K562 (cell line): ENCODE measurements around the gene IL15. TPM values are rescaled to one million over a fixed set of nuclear protein-coding genes. Genes with fewer than 3 reads are reported as not detected.

ENCODE experiments used
- ATAC-seq: fragments of 200-7000 bp; cut with Tn5 transposase; 3 replicates; pipeline ENCODE4 v1.9.1; 2020; ENCODE audit warnings: moderate library complexity
- BruUV-seq: library from RNA; stranded (reverse); fragments of 400-500 nt; replicated peaks from 2 replicates; lab custom pipeline; 2021; lab: Mats Ljungman, UMichigan
- CTCF ChIA-PET: fragments of 300-600 bp; formaldehyde crosslinking; extraction: SDS; loops from one replicate; lab custom pipeline; 2021; ENCODE audit warnings: low intra/inter-chr PET ratio; lab: Yijun Ruan, JAX
- POLR2A ChIA-PET: fragments of 300-600, 350-650 bp; sonication (Branson Sonifier 250); formaldehyde crosslinking; extraction: SDS; loops from one replicate; lab custom pipeline; 2021; ENCODE audit warnings: antibody characterized with exemption, inconsistent platforms; lab: Yijun Ruan, JAX
- DNase-seq, 4 experiments: peaks; one replicate each; pipeline versions ENCODE4 v3.0.0 to v3.0.0-alpha.2; 2011 to 2018; ENCODE audit warnings: low spot score in 3 of 4, mixed read lengths in 3 of 4; ENCODE audit errors: extremely low read depth in 1 of 4
- FAIRE-seq: peaks from 2 replicates; lab custom pipeline; 2011; peaks lifted over from hg19 to GRCh38; lab: Jason Lieb, UNC
- H2AFZ ChIP-seq: 2 replicates; pipeline ENCODE4 v1.6.0; 2011; ENCODE audit warnings: low read depth, low read length, control low read depth, inconsistent platforms
- H3K27ac ChIP-seq: fragments of 200-600 bp; 3 replicates; pipeline ENCODE4 v1.8.0; 2011; ENCODE audit warnings: low read depth, mild to moderate bottlenecking, control low read depth, inconsistent platforms, low read length, moderate library complexity, mixed read lengths; ENCODE audit errors: extremely low read depth
- H3K27me3 ChIP-seq, 2 experiments: fragments of 300-600 bp in 1 of 2; 2 replicates in 1 of 2; 3 replicates in 1 of 2; pipeline versions ENCODE4 v1.6.0 to v1.8.0; 2011; ENCODE audit warnings: inconsistent platforms in 2 of 2, low read length in 2 of 2, mild to moderate bottlenecking in 1 of 2, mixed read lengths in 1 of 2, moderate library complexity in 1 of 2; ENCODE audit not compliant: control insufficient read depth in 2 of 2, insufficient read depth in 2 of 2
- H3K36me3 ChIP-seq: fragments of 300-600 bp; 3 replicates; pipeline ENCODE4 v1.8.0; 2011; ENCODE audit warnings: mild to moderate bottlenecking, low read length, inconsistent platforms; ENCODE audit not compliant: control insufficient read depth, insufficient read depth
- H3K4me1 ChIP-seq, 2 experiments: fragments of 200-600 bp in 1 of 2; replicated peaks in 1 of 2; 2 replicates in 1 of 2; 3 replicates in 1 of 2; pipeline versions ENCODE4 v1.5.1 to v1.8.0; 2011; ENCODE audit warnings: inconsistent platforms in 2 of 2, low read length in 2 of 2, mild to moderate bottlenecking in 1 of 2, mixed read lengths in 1 of 2, moderate library complexity in 1 of 2; ENCODE audit not compliant: control insufficient read depth in 2 of 2, insufficient read depth in 2 of 2
- H3K4me2 ChIP-seq: 2 replicates; pipeline ENCODE4 v1.6.1; 2011; ENCODE audit warnings: low read length, control low read depth, inconsistent platforms, mixed read lengths; ENCODE audit not compliant: insufficient read depth
- H3K4me3 ChIP-seq: fragments of 200-600 bp; sonication (generic), shearing (Covaris generic); 2 replicates; pipeline ENCODE4 v1.5.1; 2016; ENCODE audit warnings: control low read depth, inconsistent platforms
- H3K79me2 ChIP-seq: fragments of 200-600 bp; 3 replicates; pipeline ENCODE4 v1.8.0; 2011; ENCODE audit warnings: low read length, inconsistent platforms; ENCODE audit not compliant: control insufficient read depth, insufficient read depth
- H3K9ac ChIP-seq, 2 experiments: 2 replicates each; pipeline versions ENCODE4 v1.6.0 to v1.6.1; 2011; ENCODE audit warnings: low read depth in 2 of 2, low read length in 2 of 2, control low read depth in 1 of 2, inconsistent platforms in 1 of 2, mild to moderate bottlenecking in 1 of 2, mixed read lengths in 1 of 2; ENCODE audit not compliant: insufficient read depth in 1 of 2
- H3K9me1 ChIP-seq: one replicate; pipeline ENCODE4 v1.6.0; 2011; ENCODE audit warnings: inconsistent platforms, mild to moderate bottlenecking, low read length, moderate library complexity; ENCODE audit not compliant: control insufficient read depth, insufficient read depth
- H3K9me3 ChIP-seq: replicated peaks from 2 replicates; pipeline ENCODE4 v1.5.1; 2011; ENCODE audit warnings: low read depth, low read length, inconsistent platforms; ENCODE audit not compliant: control insufficient read depth, insufficient read depth
- H4K20me1 ChIP-seq: replicated peaks from 2 replicates; pipeline ENCODE4 v1.6.1; 2011; ENCODE audit warnings: low read length, inconsistent platforms, mixed read lengths; ENCODE audit not compliant: control insufficient read depth, insufficient read depth
- IRF2 ChIP-seq: sonication (generic); formaldehyde crosslinking; IDR thresholded peaks from 2 replicates; pipeline ENCODE4 v1.8.1; 2022; ENCODE audit warnings: mild to moderate bottlenecking, missing genetic modification reagents
- RBM22 ChIP-seq: fragments of 200-400 bp; formaldehyde crosslinking; IDR thresholded peaks from 2 replicates; pipeline ENCODE4 v1.6.1; 2018; ENCODE audit warnings: low read length, low read depth; ENCODE audit not compliant: poor library complexity, severe bottlenecking
- RBM39 ChIP-seq: fragments of 200-400 bp; formaldehyde crosslinking; optimal IDR thresholded peaks from 2 replicates; pipeline ENCODE3; 2018; ENCODE audit warnings: low read depth, low read length
- RNF2 ChIP-seq: sonication (generic); IDR thresholded peaks from 2 replicates; pipeline ENCODE4 v1.6.1; 2016
- TGIF2 ChIP-seq: sonication (generic); formaldehyde crosslinking; IDR thresholded peaks from 2 replicates; pipeline ENCODE4 v1.8.1; 2022; ENCODE audit warnings: mild to moderate bottlenecking, missing genetic modification reagents, moderate library complexity
- ZNF121 ChIP-seq: sonication (generic); formaldehyde crosslinking; conservative IDR thresholded peaks from 2 replicates; pipeline ENCODE4 v1.8.0; 2022; ENCODE audit warnings: missing genetic modification reagents
- ZNF197 ChIP-seq: fragments of 200-800 bp; sonication (Bioruptor generic); IDR thresholded peaks from 2 replicates; pipeline ENCODE4 v1.6.1; 2016; ENCODE audit warnings: low read depth, missing genetic modification characterization, missing compliant biosample characterization
- ZNF431 ChIP-seq: sonication (generic); formaldehyde crosslinking; IDR thresholded peaks from 2 replicates; pipeline ENCODE4 v1.8.0; 2022; ENCODE audit warnings: mild to moderate bottlenecking, missing genetic modification reagents
- ZNF589 ChIP-seq: fragments of 200-800 bp; sonication (Bioruptor generic); IDR thresholded peaks from 2 replicates; pipeline ENCODE4 v1.6.1; 2016; ENCODE audit warnings: low read depth, missing genetic modification characterization, missing compliant biosample characterization
- ZNF785 ChIP-seq: fragments of 250-450 bp; sonication (Bioruptor Pico); IDR thresholded peaks from 2 replicates; pipeline ENCODE4 v1.4.0; 2020; ENCODE audit warnings: mild to moderate bottlenecking
- WGBS: fragments of 100-300 bp; shearing (Covaris generic); methylation state at CpG from one replicate; pipeline ENCODE4 v1.1.6; 2016; ENCODE audit warnings: low coverage, mixed read lengths; ENCODE audit not compliant: insufficient coverage; ENCODE audit errors: missing lambda C conversion rate; 5-methylcytosine and 5-hydroxymethylcytosine counted together
- in situ Hi-C: fragments of 300-500 bp; cut with MboI; formaldehyde crosslinking; loops from 4 replicates; pipeline ENCODE4 v1.15.0; 2018; ENCODE audit warnings: inconsistent platforms, mixed read lengths
- intact Hi-C: fragments of 100-400 bp; cut with micrococcal nuclease; formaldehyde crosslinking; loops from 2 replicates; pipeline ENCODE4 v1.14.2; 2022
- polyA plus RNA-seq, 8 experiments: library from polyadenylated mRNA; depleted of rRNA in 4 of 8; stranded (reverse) in 5 of 8; unstranded in 3 of 8; fragments of >200 nt; fragmentation: Nextera tagmentation in 2 of 8; fragmentation: Illumina TruSeq in 1 of 8; extraction: Ambion mirVana in 2 of 8; extraction: Trizol in 1 of 8; gene quantifications; 2 replicates each; pipeline versions ENCODE4 v1.2.1 to v1.2.3, GENCODE V29; 2011 to 2014; ENCODE audit warnings: inconsistent platforms in 1 of 8, missing spikeins in 1 of 8
- total RNA-seq, 7 experiments: library from RNA; depleted of rRNA in 6 of 7; stranded (reverse); fragments of >200 nt in 6 of 7; fragmentation: Illumina TruSeq in 2 of 7; extraction: Trizol in 2 of 7; gene quantifications; 2 replicates each; pipeline versions ENCODE4 v1.2.1 to v1.2.3, GENCODE V29; 2011 to 2021; ENCODE audit warnings: low replicate concordance in 1 of 7
- TF ChIP-seq, protein P1 (sequence below): sonication (generic); formaldehyde crosslinking; IDR thresholded peaks from 2 replicates; pipeline ENCODE4 v1.9.0; 2022; ENCODE audit warnings: mild to moderate bottlenecking, missing genetic modification reagents
- TF ChIP-seq, protein P2 (sequence below): fragments of 250-450 bp; sonication (Bioruptor Pico); IDR thresholded peaks from 2 replicates; pipeline ENCODE4 v1.8.0; 2021; ENCODE audit warnings: moderate library complexity, mild to moderate bottlenecking, inconsistent platforms
- TF ChIP-seq, protein P3 (sequence below): fragments of 450-650 bp; IDR thresholded peaks from 2 replicates; pipeline ENCODE4 v1.6.1; 2016; ENCODE audit warnings: missing biosample characterization, missing genetic modification characterization
- TF ChIP-seq, protein P4 (sequence below): fragments of 200-800 bp; sonication (Bioruptor generic); IDR thresholded peaks from 2 replicates; pipeline ENCODE4 v1.6.1; 2017; ENCODE audit warnings: missing genetic modification characterization, missing compliant biosample characterization

IL15 gene
- total and polyA plus RNA-seq, 9 of the 15 experiments (the other 6 are each of a cell fraction or from before 2014, with no cell fraction given), result 0.13 to 0.50 (median 0.34) TPM

DNA sequence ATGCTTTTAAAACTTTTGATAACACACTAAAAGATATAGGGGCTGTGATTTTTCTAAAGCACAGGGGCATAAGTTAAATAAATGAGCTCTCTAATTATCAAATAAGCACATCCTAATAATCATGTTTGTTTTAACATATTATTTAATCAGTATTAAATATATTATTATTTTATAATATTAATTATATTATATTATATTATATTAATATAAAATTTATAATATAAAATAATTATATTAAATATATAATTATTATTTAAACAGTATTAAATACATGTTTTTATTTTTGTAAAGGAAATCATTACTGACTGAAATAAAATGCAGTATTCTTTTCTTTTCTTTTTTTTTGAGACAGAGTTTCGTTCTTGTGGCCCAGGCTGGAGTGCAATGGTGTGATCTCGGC is 136.5 kb downstream of the IL15 start:
- H3K27me3 ChIP-seq, result no peaks in the 10 kb centered on the region
- no TSS peak for BruUV-seq
- POLR2A ChIA-PET, result no interaction called here
- TF ChIP-seq ZNF197 (CRISPR knock-in tag) (no peak), ZNF121 (no peak), RBM22 (no peak), ZNF589 (CRISPR knock-in tag) (no peak), ZNF785 (CRISPR knock-in tag) (no peak), RBM39 (no peak), IRF2 (CRISPR knock-in tag) (no peak), TGIF2 (CRISPR knock-in tag) (no peak), RNF2 (no peak), ZNF431 (CRISPR knock-in tag) (no peak)
- TF ChIP-seq, protein P1, sequence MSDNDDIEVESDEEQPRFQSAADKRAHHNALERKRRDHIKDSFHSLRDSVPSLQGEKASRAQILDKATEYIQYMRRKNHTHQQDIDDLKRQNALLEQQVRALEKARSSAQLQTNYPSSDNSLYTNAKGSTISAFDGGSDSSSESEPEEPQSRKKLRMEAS (CRISPR knock-in tag), result no peak
- TF ChIP-seq, protein P2, sequence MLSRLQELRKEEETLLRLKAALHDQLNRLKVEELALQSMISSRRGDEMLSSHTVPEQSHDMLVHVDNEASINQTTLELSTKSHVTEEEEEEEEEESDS, result no peak
- TF ChIP-seq, protein P3, sequence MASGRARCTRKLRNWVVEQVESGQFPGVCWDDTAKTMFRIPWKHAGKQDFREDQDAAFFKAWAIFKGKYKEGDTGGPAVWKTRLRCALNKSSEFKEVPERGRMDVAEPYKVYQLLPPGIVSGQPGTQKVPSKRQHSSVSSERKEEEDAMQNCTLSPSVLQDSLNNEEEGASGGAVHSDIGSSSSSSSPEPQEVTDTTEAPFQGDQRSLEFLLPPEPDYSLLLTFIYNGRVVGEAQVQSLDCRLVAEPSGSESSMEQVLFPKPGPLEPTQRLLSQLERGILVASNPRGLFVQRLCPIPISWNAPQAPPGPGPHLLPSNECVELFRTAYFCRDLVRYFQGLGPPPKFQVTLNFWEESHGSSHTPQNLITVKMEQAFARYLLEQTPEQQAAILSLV, result no peak
- TF ChIP-seq, protein P4, sequence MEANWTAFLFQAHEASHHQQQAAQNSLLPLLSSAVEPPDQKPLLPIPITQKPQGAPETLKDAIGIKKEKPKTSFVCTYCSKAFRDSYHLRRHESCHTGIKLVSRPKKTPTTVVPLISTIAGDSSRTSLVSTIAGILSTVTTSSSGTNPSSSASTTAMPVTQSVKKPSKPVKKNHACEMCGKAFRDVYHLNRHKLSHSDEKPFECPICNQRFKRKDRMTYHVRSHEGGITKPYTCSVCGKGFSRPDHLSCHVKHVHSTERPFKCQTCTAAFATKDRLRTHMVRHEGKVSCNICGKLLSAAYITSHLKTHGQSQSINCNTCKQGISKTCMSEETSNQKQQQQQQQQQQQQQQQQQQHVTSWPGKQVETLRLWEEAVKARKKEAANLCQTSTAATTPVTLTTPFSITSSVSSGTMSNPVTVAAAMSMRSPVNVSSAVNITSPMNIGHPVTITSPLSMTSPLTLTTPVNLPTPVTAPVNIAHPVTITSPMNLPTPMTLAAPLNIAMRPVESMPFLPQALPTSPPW (CRISPR knock-in tag), result no peak
- no peak overlapping the region for H3K9ac ChIP-seq
- intact Hi-C loops, result no loop called here
- no peaks in the 10 kb centered on the region for H3K9me3 ChIP-seq
- no peaks in the 10 kb centered on the region for H3K79me2 ChIP-seq
- no peak overlapping the region for H2AFZ ChIP-seq
- H4K20me1 ChIP-seq, result no peaks in the 10 kb centered on the region
- CTCF ChIA-PET, result no interaction called here
- no CpG with 5 or more reads among the region's 2 CpGs for WGBS
- no peak for FAIRE-seq
- no peaks in the 10 kb centered on the region for H3K36me3 ChIP-seq
- no peak overlapping the region for H3K4me2 ChIP-seq
- no peak for DNase-seq
- no peaks in the 10 kb centered on the region for H3K9me1 ChIP-seq
- no peak overlapping the region for H3K4me3 ChIP-seq
- no peak for ATAC-seq
- H3K27ac ChIP-seq, result no peak overlapping the region
- no peaks in the 10 kb centered on the region for H3K4me1 ChIP-seq
- in situ Hi-C loops, result no loop called here
